ENCODE results near the gene TEN1. TPM values are rescaled to one million over a fixed set of nuclear protein-coding genes. Genes with fewer than 3 reads are reported as not detected.

Gene TEN1
- total and polyA plus RNA-seq, 9 of the 15 experiments (the other 6 are each of a cell fraction or from before 2014, with no cell fraction given), result 1.3 to 25.7 (median 10.1) TPM

- no peak for TF ChIP-seq CBFB (CRISPR knock-in tag; IDR thresholded peaks at IDR 0.05)
- TF ChIP-seq FOXA1 (IDR thresholded peaks at IDR 0.05; ENCODE audit: borderline replicate concordance), result peak; percentile 91; the same call in 1 of the 2 replicates
- peak; percentile 74; the same call in 1 of the 2 replicates for TF ChIP-seq GTF2E2 (tag; IDR thresholded peaks at IDR 0.05)
- peak; percentile 96 for TF ChIP-seq CEBPB (tag; IDR thresholded peaks at IDR 0.05)
- peak; percentile 69 for TF ChIP-seq SMAD1 (IDR thresholded peaks at IDR 0.05; ENCODE audit: low read depth, low read length, partially characterized antibody)
- TF ChIP-seq EP400 (IDR thresholded peaks at IDR 0.05), result 0 out of 2 replicates have a peak, but pooled peaks have one; percentile 24
- peak; percentile 65; the same call in 1 of the 2 replicates for TF ChIP-seq LCOR (CRISPR knock-in tag; IDR thresholded peaks at IDR 0.05)
- peak; percentile 64 for TF ChIP-seq GABPA (tag; conservative IDR thresholded peaks at IDR 0.05; ENCODE audit: low read depth)
- TF ChIP-seq ASH1L (IDR thresholded peaks at IDR 0.05; ENCODE audit: borderline replicate concordance, low read depth, partially characterized antibody), result no peak
- peak; percentile 92 for TF ChIP-seq PML (IDR thresholded peaks at IDR 0.05; ENCODE audit: low read length)
- 0 out of 2 replicates have a peak, but pooled peaks have one; percentile 69 for TF ChIP-seq RUNX1 (IDR thresholded peaks at IDR 0.05; ENCODE audit: low read depth)
- peak in 1 of 2 experiments; percentile 46; a peak in 2 of 4 replicates for TF ChIP-seq NONO (IDR thresholded peaks at IDR 0.05; ENCODE audit: low read depth in 2 of 2, low read length in 1 of 2)
- TF ChIP-seq JUND (IDR thresholded peaks at IDR 0.05; ENCODE audit: borderline replicate concordance, low read depth, low read length), result peak; percentile 74
- TF ChIP-seq JUND (tag; IDR thresholded peaks at IDR 0.05; ENCODE audit: borderline replicate concordance, low read depth, low read length), result peak; percentile 68; the same call in 1 of the 3 replicates
- no peak for TF ChIP-seq FOXK1 (CRISPR knock-in tag; IDR thresholded peaks at IDR 0.05; ENCODE audit: borderline replicate concordance)
- TF ChIP-seq TEAD4 (IDR thresholded peaks at IDR 0.05; ENCODE audit: low read length), result peak; percentile 96
- TF ChIP-seq TEAD4 (CRISPR knock-in tag; IDR thresholded peaks at IDR 0.05; ENCODE audit: borderline replicate concordance), result no peak
- TF ChIP-seq HMGN3 (IDR thresholded peaks at IDR 0.05; ENCODE audit: borderline replicate concordance, extremely low read depth, insufficient read length, low read depth, low read length), result no peak
- TF ChIP-seq RBM15 (IDR thresholded peaks at IDR 0.05; ENCODE audit: insufficient read depth, low read length), result no peak
- peak; percentile 94 to 98 for TF ChIP-seq ETV6 (IDR thresholded peaks at IDR 0.05; ENCODE audit: borderline replicate concordance in 1 of 2, low read depth in 2 of 2, low read length in 1 of 2)
- TF ChIP-seq ETV6 (CRISPR knock-in tag; IDR thresholded peaks at IDR 0.05; ENCODE audit: borderline replicate concordance), result no peak
- TF ChIP-seq CREB1 (IDR thresholded peaks at IDR 0.05), result 0 out of 2 replicates have a peak, but pooled peaks have one; percentile 29
- no peak for TF ChIP-seq CREB1 (CRISPR knock-in tag; IDR thresholded peaks at IDR 0.05)
- TF ChIP-seq HSF4 (CRISPR knock-in tag; IDR thresholded peaks at IDR 0.05; ENCODE audit: borderline replicate concordance), result no peak
- no peak for TF ChIP-seq ZNF354B (CRISPR knock-in tag; IDR thresholded peaks at IDR 0.05)
- TF ChIP-seq POLR3A (IDR thresholded peaks at IDR 0.05; ENCODE audit: borderline replicate concordance, extremely low read depth, insufficient read depth, insufficient read length), result no peak
- TF ChIP-seq CCAR2 (IDR thresholded peaks at IDR 0.05; ENCODE audit: low read depth, low read length), result no peak
- TF ChIP-seq CTBP1 (IDR thresholded peaks at IDR 0.05; ENCODE audit: borderline replicate concordance), result peak; percentile 92; the same call in 1 of the 2 replicates
- no peak for TF ChIP-seq GMEB1 (CRISPR knock-in tag; IDR thresholded peaks at IDR 0.05)
- TF ChIP-seq SP2 (IDR thresholded peaks at IDR 0.05; ENCODE audit: extremely low read depth, low read depth, low read length, poor library complexity, severe bottlenecking), result no peak
Measured at GRCh38 chr17:75970011-75970523, 9.0 kb upstream of the TEN1 start (continued).
